CD4-positive, alpha-beta T cell (primary cell): ENCODE results near the gene TNFAIP8L2. TPM values are rescaled to one million over a fixed set of nuclear protein-coding genes. Genes with fewer than 3 reads are reported as not detected.
A peak's percentile ranks its signal among the peaks of the same experiment; 100 is the strongest.

Source experiments
- ATAC-seq: fragments of 200-7000 bp; cut with Tn5 transposase; one replicate; pipeline ENCODE4 v1.10.0; 2022; ENCODE audit warnings: mild to moderate bottlenecking; ENCODE audit not compliant: poor library complexity
- CTCF ChIA-PET: fragments of 350-600 bp; sonication (Branson Sonifier 250); formaldehyde crosslinking; loops from one replicate; lab custom pipeline; 2021; ENCODE audit warnings: antibody characterized with exemption, inconsistent platforms; lab: Charles Lee
- POLR2A ChIA-PET: fragments of 350-600 bp; sonication (Branson Sonifier 250); formaldehyde crosslinking; loops from one replicate; lab custom pipeline; 2021; ENCODE audit warnings: antibody characterized with exemption, inconsistent platforms; lab: Charles Lee
- DNase-seq, 14 experiments: peaks; one replicate each; pipeline ENCODE4 v3.0.0-alpha.2; 2013 to 2020; ENCODE audit warnings: mixed read lengths in 2 of 14
- H3K27ac ChIP-seq, 2 donors: one replicate each; pipeline versions ENCODE4 v1.5.1 to v1.7.0; 2013; ENCODE audit warnings: low read length in 2 of 2, low read depth in 1 of 2, mild to moderate bottlenecking in 1 of 2
- H3K27me3 ChIP-seq, 2 experiments: 1 replicate in 1 of 2; 2 replicates in 1 of 2; pipeline versions ENCODE4 v1.6.1 to v1.7.0; 2013; ENCODE audit warnings: low read length in 2 of 2, control low read depth in 1 of 2, mild to moderate bottlenecking in 1 of 2, moderate library complexity in 1 of 2; ENCODE audit not compliant: insufficient read depth in 2 of 2, control insufficient read depth in 1 of 2
- H3K36me3 ChIP-seq: one replicate; pipeline ENCODE4 v1.6.1; 2013; ENCODE audit warnings: low read length, control low read depth; ENCODE audit not compliant: insufficient read depth
- H3K4me1 ChIP-seq: one replicate; pipeline ENCODE4 v1.6.1; 2013; ENCODE audit warnings: low read length, control low read depth; ENCODE audit not compliant: insufficient read depth
- H3K4me3 ChIP-seq: one replicate; pipeline ENCODE4 v1.5.1; 2013; ENCODE audit warnings: mild to moderate bottlenecking, low read length, moderate library complexity
- H3K9me3 ChIP-seq, 2 experiments: 1 replicate in 1 of 2; 2 replicates in 1 of 2; pipeline versions ENCODE4 v1.6.1 to v1.7.0; 2013; ENCODE audit warnings: low read length in 2 of 2, mild to moderate bottlenecking in 2 of 2, control low read depth in 1 of 2, moderate library complexity in 1 of 2; ENCODE audit not compliant: control insufficient read depth in 1 of 2, insufficient read depth in 1 of 2
- H3K27ac Mint-ChIP-seq: one replicate; pipeline ENCODE4 v1.8.0; 2020; ENCODE audit warnings: mixed read lengths
- H3K27me3 Mint-ChIP-seq: one replicate; pipeline ENCODE4 v1.8.0; 2021; ENCODE audit warnings: mixed read lengths
- H3K36me3 Mint-ChIP-seq: one replicate; pipeline ENCODE4 v1.8.0; 2021; ENCODE audit warnings: low read depth, mixed read lengths
- H3K4me1 Mint-ChIP-seq: one replicate; pipeline ENCODE4 v1.8.0; 2021; ENCODE audit warnings: low read depth, mixed read lengths
- H3K4me3 Mint-ChIP-seq: one replicate; pipeline ENCODE4 v1.8.0; 2020; ENCODE audit warnings: mild to moderate bottlenecking, mixed read lengths
- H3K9me3 Mint-ChIP-seq: one replicate; pipeline ENCODE4 v1.8.0; 2020; ENCODE audit warnings: mixed read lengths
- intact Hi-C, 2 experiments: fragments of 100-400 bp; cut with DNase I in 1 of 2; cut with micrococcal nuclease in 1 of 2; formaldehyde crosslinking; loops; one replicate each; pipeline versions ENCODE4 v1.15.1 to v1.9.0; 2023 to 2025; cut with DNase I, micrococcal nuclease
- total RNA-seq, 174 experiments: library from RNA in 2 of 174; stranded (reverse) in 2 of 174; gene quantifications; one replicate each; pipeline ENCODE4 v1.2.3 and lab custom pipeline; 2021 to 2026
- TF ChIP-seq, protein P1 (sequence below): fragments of 200-600 bp; IDR thresholded peaks from one replicate; pipeline ENCODE4 v1.8.0; 2022; ENCODE audit warnings: antibody characterized with exemption, mild to moderate bottlenecking

The TNFAIP8L2 gene
- total RNA-seq, 2 experiments from 2014 or later = 0.70 to 0.74 TPM

GRCh38 chr1:151133018-151133806 is 23.2 kb upstream of the TNFAIP8L2 start:
- Mint-ChIP-seq H3K4me1 (peaks cover 15% of the 10 kb centered on the region), H3K27ac (no peak overlapping the region), H3K27me3 (no peaks in the 10 kb centered on the region), H3K4me3 (no peak overlapping the region), H3K36me3 (peaks cover 10% of the 10 kb centered on the region), H3K9me3 (no peaks in the 10 kb centered on the region)
- Histone ChIP-seq H3K4me1 (peaks cover 16% of the 10 kb centered on the region), H3K4me3 (no peak overlapping the region), H3K36me3 (no peaks in the 10 kb centered on the region), H3K9me3 (peaks cover 0 to 8% of the 10 kb centered on the region in 2 experiments), H3K27me3 (peaks cover 0 to 9% of the 10 kb centered on the region in 2 experiments), H3K27ac (no peak overlapping the region)
- no peak for ATAC-seq
- ChIA-PET CTCF (no interaction called here), POLR2A (no interaction called here)
- peak in 1 of 14 experiments; percentile 27 for DNase-seq
- intact Hi-C loops = no loop called here
- TF ChIP-seq, protein P1, sequence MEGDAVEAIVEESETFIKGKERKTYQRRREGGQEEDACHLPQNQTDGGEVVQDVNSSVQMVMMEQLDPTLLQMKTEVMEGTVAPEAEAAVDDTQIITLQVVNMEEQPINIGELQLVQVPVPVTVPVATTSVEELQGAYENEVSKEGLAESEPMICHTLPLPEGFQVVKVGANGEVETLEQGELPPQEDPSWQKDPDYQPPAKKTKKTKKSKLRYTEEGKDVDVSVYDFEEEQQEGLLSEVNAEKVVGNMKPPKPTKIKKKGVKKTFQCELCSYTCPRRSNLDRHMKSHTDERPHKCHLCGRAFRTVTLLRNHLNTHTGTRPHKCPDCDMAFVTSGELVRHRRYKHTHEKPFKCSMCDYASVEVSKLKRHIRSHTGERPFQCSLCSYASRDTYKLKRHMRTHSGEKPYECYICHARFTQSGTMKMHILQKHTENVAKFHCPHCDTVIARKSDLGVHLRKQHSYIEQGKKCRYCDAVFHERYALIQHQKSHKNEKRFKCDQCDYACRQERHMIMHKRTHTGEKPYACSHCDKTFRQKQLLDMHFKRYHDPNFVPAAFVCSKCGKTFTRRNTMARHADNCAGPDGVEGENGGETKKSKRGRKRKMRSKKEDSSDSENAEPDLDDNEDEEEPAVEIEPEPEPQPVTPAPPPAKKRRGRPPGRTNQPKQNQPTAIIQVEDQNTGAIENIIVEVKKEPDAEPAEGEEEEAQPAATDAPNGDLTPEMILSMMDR = no peak

DNA sequence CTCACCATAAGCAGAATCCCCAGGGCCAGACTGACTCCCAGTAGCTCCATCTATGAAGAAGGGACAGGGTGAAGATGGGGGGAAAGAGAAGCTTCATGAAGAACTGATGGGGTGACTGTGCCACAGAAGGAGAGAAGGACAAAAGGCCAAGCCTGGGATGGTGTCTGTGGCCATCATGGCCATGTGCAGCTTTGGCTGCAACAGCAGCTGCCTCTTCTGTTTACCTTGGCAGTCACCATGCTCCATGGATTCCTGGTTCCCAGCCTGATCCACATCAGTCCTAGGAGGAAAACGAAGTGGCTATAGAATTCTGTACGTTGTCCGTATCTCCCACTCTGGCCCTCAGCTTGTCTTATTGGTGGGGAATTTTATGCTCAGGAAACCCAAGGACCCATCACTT is 22.1 kb upstream of the TNFAIP8L2 start:
- DNase-seq (no peak), ATAC-seq (no peak)
- Histone ChIP-seq H3K9me3 (peaks cover 0 to 8% of the 10 kb centered on the region in 2 experiments), H3K36me3 (no peaks in the 10 kb centered on the region), H3K27ac (no peak overlapping the region), H3K4me1 (peaks cover 16% of the 10 kb centered on the region), H3K27me3 (peaks cover 0 to 9% of the 10 kb centered on the region in 2 experiments), H3K4me3 (no peak overlapping the region)
- Mint-ChIP-seq H3K27ac (no peak overlapping the region), H3K4me1 (peaks cover 15% of the 10 kb centered on the region), H3K36me3 (peaks cover 7% of the 10 kb centered on the region), H3K9me3 (no peaks in the 10 kb centered on the region), H3K4me3 (peak overlapping the region; percentile 43), H3K27me3 (no peaks in the 10 kb centered on the region)
- CTCF ChIA-PET = no interaction called here
- intact Hi-C loops = no loop called here
- POLR2A ChIA-PET = interaction anchor here (0.7 kb wide), 1 partner anchor 23 kb away, joined by 3 read pairs; no protein-coding TSS in a partner anchor
- TF ChIP-seq, protein P1 = no peak

GRCh38 chr1:151134991-151135390 is 21.5 kb upstream of the TNFAIP8L2 start:
- Histone ChIP-seq H3K27me3 (peaks cover 0 to 7% of the 10 kb centered on the region in 2 experiments), H3K9me3 (peaks cover 0 to 8% of the 10 kb centered on the region in 2 experiments), H3K36me3 (no peaks in the 10 kb centered on the region), H3K27ac (no peak overlapping the region), H3K4me3 (no peak overlapping the region), H3K4me1 (peaks cover 16% of the 10 kb centered on the region)
- Mint-ChIP-seq H3K9me3 (no peaks in the 10 kb centered on the region), H3K4me1 (peaks cover 15% of the 10 kb centered on the region), H3K27me3 (no peaks in the 10 kb centered on the region), H3K27ac (no peak overlapping the region), H3K4me3 (no peak overlapping the region), H3K36me3 (peaks cover 7% of the 10 kb centered on the region)
- ChIA-PET POLR2A (no interaction called here), CTCF (interaction anchor here (0.6 kb wide), 1 partner anchor 1189 kb away, joined by 4 read pairs; no protein-coding TSS in a partner anchor)
- no peak for ATAC-seq
- intact Hi-C loops = no loop called here
- no peak for DNase-seq
- TF ChIP-seq, protein P1 = no peak
